Testis (tissue), 5 donors: ENCODE measurements around the gene NEU2. TPM values are rescaled to one million over a fixed set of nuclear protein-coding genes. Genes with fewer than 3 reads are reported as not detected.
A peak's percentile ranks its signal among the peaks of the same experiment; 100 is the strongest.

Source experiments
- DNase-seq: peaks from one replicate; pipeline ENCODE4 v3.0.0-alpha.2; 2019
- H3K27ac ChIP-seq, 2 donors: fragments of 200-600 bp; sonication (generic); one replicate each; pipeline ENCODE4 v1.5.1; 2019
- H3K27me3 ChIP-seq: fragments of 200-600 bp; sonication (generic); one replicate; pipeline ENCODE4 v1.5.1; 2019
- H3K36me3 ChIP-seq: fragments of 200-600 bp; sonication (generic); one replicate; pipeline ENCODE4 v1.5.1; 2017; ENCODE audit warnings: low read depth; ENCODE audit errors: missing control alignments
- H3K4me1 ChIP-seq: fragments of 200-600 bp; sonication (generic); one replicate; pipeline ENCODE4 v1.5.1; 2019
- H3K4me3 ChIP-seq, 2 donors: fragments of 200-600 bp; sonication (generic); one replicate each; pipeline ENCODE4 v1.5.1; 2017 to 2019
- H3K9me3 ChIP-seq: fragments of 200-600 bp; sonication (generic); one replicate; pipeline ENCODE4 v1.5.1; 2017
- CTCF ChIP-seq, 3 experiments: fragments of 450-650 bp in 2 of 3; fragments of 200-600 bp in 1 of 3; sonication (generic) in 1 of 3; IDR thresholded peaks; one replicate each; pipeline ENCODE4 v1.5.1; 2016 to 2019; ENCODE audit warnings: antibody characterized with exemption in 3 of 3, mild to moderate bottlenecking in 2 of 3, moderate library complexity in 1 of 3
- POLR2A ChIP-seq: fragments of 450-650 bp; IDR thresholded peaks from one replicate; pipeline ENCODE4 v1.6.1; 2017; ENCODE audit warnings: antibody characterized with exemption, mild to moderate bottlenecking, moderate library complexity
- WGBS, 2 donors: methylation state at CpG; one replicate each; pipeline ENCODE4 v1.1.5; 2018; 5-methylcytosine and 5-hydroxymethylcytosine counted together
- intact Hi-C: fragments of 100-400 bp; cut with DNase I; formaldehyde crosslinking; loops from one replicate; pipeline ENCODE4 v1.15.1; 2023; ENCODE audit warnings: low total_unique reads
- long read RNA-seq, 2 donors: transcript quantifications; one replicate each; lab custom pipeline, GENCODE V29; 2026
- polyA plus RNA-seq: library from polyadenylated mRNA; stranded (reverse); fragments of 350-450 nt; fragmentation: Illumina TruSeq; extraction: RNeasy Lipid Tissue Mini Kit (QIAGEN cat#74804); gene quantifications from one replicate; pipeline ENCODE4 v1.2.3, GENCODE V29; 2014; ENCODE audit warnings: low read depth, low replicate concordance; ENCODE audit not compliant: insufficient read depth
- total RNA-seq, 2 donors: library from RNA; depleted of rRNA; stranded (reverse); fragments of >200 nt; gene quantifications; one replicate each; pipeline ENCODE4 v1.2.3, GENCODE V29; 2016

The NEU2 gene
- total RNA-seq (not detected), polyA plus RNA-seq (not detected)
- long read RNA-seq, donor 1 = 0 reads
- long read RNA-seq, donor 2 = 0 reads

GRCh38 chr2:233032551-233033320, at the start of gene NEU2:
Gene NEU2, plus strand, starts transcription at chr2:233032672. Its CDS starts 0 bp downstream, at chr2:233032672.
- DNase-seq = no peak
- no peaks in the 10 kb centered on the region for H3K9me3 ChIP-seq
- WGBS, 2 donors = 94 to 97% methylated on average over 8 to 13 of the region's 13 CpGs
- no peaks in the 10 kb centered on the region for H3K27me3 ChIP-seq
- intact Hi-C loops = no loop called here
- no peaks in the 10 kb centered on the region for H3K4me1 ChIP-seq
- no peaks in the 10 kb centered on the region for H3K36me3 ChIP-seq
- H3K27ac ChIP-seq = no peak within 1 kb of the TSS
- TF ChIP-seq POLR2A (no peak), CTCF (IDR thresholded peaks at IDR 0.05) (no peak)
- no peak within 1 kb of the TSS for H3K4me3 ChIP-seq

GRCh38 chr2:232982926-232983668, 49.4 kb upstream of the NEU2 start:
- no peaks in the 10 kb centered on the region for H3K9me3 ChIP-seq
- no peak overlapping the region for H3K4me3 ChIP-seq
- DNase-seq = peak; percentile 0
- WGBS, 2 donors = 52 to 58% methylated on average over 15 of the region's 15 CpGs
- intact Hi-C loops = no loop called here
- peaks cover 12% of the 10 kb centered on the region for H3K4me1 ChIP-seq
- H3K27ac ChIP-seq = no peak overlapping the region
- H3K36me3 ChIP-seq = no peaks in the 10 kb centered on the region
- H3K27me3 ChIP-seq = no peaks in the 10 kb centered on the region
- TF ChIP-seq CTCF (IDR thresholded peaks at IDR 0.05) (no peak), POLR2A (no peak)

- H3K4me3 ChIP-seq = no peak overlapping the region
- no peaks in the 10 kb centered on the region for H3K9me3 ChIP-seq
- peaks cover 12% of the 10 kb centered on the region for H3K4me1 ChIP-seq
- intact Hi-C loops = no loop called here
- H3K27me3 ChIP-seq = no peaks in the 10 kb centered on the region
- TF ChIP-seq CTCF (IDR thresholded peaks at IDR 0.05) = no peak
- no peak for TF ChIP-seq POLR2A
- DNase-seq = no peak
- 44 to 62% methylated on average over 11 of the region's 11 CpGs for WGBS, 2 donors
- H3K36me3 ChIP-seq = no peaks in the 10 kb centered on the region
- no peak overlapping the region for H3K27ac ChIP-seq
Observed at GRCh38 chr2:232983669-232984140, 48.8 kb upstream of the NEU2 start.

GRCh38 chr2:232984451-232985207, 47.8 kb upstream of the NEU2 start:
- 88 to 91% methylated on average over 15 of the region's 15 CpGs for WGBS, 2 donors
- Histone ChIP-seq H3K27ac (no peak overlapping the region), H3K9me3 (no peaks in the 10 kb centered on the region), H3K4me1 (peaks cover 14% of the 10 kb centered on the region), H3K27me3 (no peaks in the 10 kb centered on the region), H3K4me3 (no peak overlapping the region), H3K36me3 (no peaks in the 10 kb centered on the region)
- TF ChIP-seq POLR2A (no peak), CTCF (IDR thresholded peaks at IDR 0.05) (no peak)
- DNase-seq = peak; percentile 8
- intact Hi-C loops = no loop called here
